Endothelial cell of umbilical vein (primary cell): Measurements from ENCODE around the gene CHSY1. TPM values are rescaled to one million over a fixed set of nuclear protein-coding genes. Genes with fewer than 3 reads are reported as not detected.

ENCODE experiments used
- BruUV-seq: library from RNA; stranded (reverse); fragments of 400-500 nt; replicated peaks from 2 replicates; lab custom pipeline; 2021; lab: Mats Ljungman, UMichigan
- CTCF ChIA-PET: fragments of 300-600, 350-600 bp; sonication (Branson Sonifier 250); formaldehyde crosslinking; loops from one replicate; lab custom pipeline; 2021; ENCODE audit warnings: antibody characterized with exemption, inconsistent platforms; lab: Charles Lee
- POLR2A ChIA-PET: fragments of 300-600, 350-600 bp; sonication (Branson Sonifier 250); formaldehyde crosslinking; loops from one replicate; lab custom pipeline; 2021; ENCODE audit warnings: antibody characterized with exemption, inconsistent platforms; lab: Charles Lee
- DNase-seq: peaks from one replicate; pipeline ENCODE4 v3.0.0-alpha.2; 2011; ENCODE audit warnings: low read depth, low spot score
- FAIRE-seq: peaks from 2 replicates; lab custom pipeline; 2011; peaks lifted over from hg19 to GRCh38; lab: Jason Lieb, UNC
- H2AFZ ChIP-seq: 2 replicates; pipeline ENCODE4 v1.6.0; 2012; ENCODE audit warnings: low read depth, low read length, control low read depth, inconsistent platforms
- H3K27ac ChIP-seq: 2 replicates; pipeline ENCODE4 v1.5.1; 2011; ENCODE audit warnings: low read depth, mild to moderate bottlenecking, control low read depth, low read length, moderate library complexity; ENCODE audit not compliant: insufficient read depth
- H3K27me3 ChIP-seq, 2 experiments: 2 replicates each; pipeline versions ENCODE4 v1.6.0 to v1.6.1; 2011; ENCODE audit warnings: low read length in 2 of 2, mixed read lengths in 1 of 2; ENCODE audit not compliant: control insufficient read depth in 2 of 2, insufficient read depth in 2 of 2
- H3K36me3 ChIP-seq, 2 experiments: 2 replicates in 1 of 2; 3 replicates in 1 of 2; pipeline ENCODE4 v1.5.1; 2011; ENCODE audit warnings: low read length in 2 of 2, mild to moderate bottlenecking in 1 of 2, moderate library complexity in 1 of 2; ENCODE audit not compliant: control insufficient read depth in 2 of 2, insufficient read depth in 2 of 2; ENCODE audit errors: extremely low read depth in 1 of 2
- H3K4me1 ChIP-seq: 3 replicates; pipeline ENCODE4 v1.5.1; 2011; ENCODE audit warnings: mild to moderate bottlenecking, low read length; ENCODE audit not compliant: control insufficient read depth, insufficient read depth; ENCODE audit errors: extremely low read depth
- H3K4me2 ChIP-seq: 2 replicates; pipeline ENCODE4 v1.6.1; 2011; ENCODE audit warnings: low read length, control low read depth, mixed read lengths; ENCODE audit not compliant: insufficient read depth
- H3K4me3 ChIP-seq, 3 experiments: fragments of 200-600 bp in 1 of 3; sonication (generic), shearing (Covaris generic) in 1 of 3; replicated peaks in 1 of 3; 2 replicates each; pipeline ENCODE4 v1.5.1; 2011 to 2016; ENCODE audit warnings: control low read depth in 3 of 3, low read length in 3 of 3, mild to moderate bottlenecking in 2 of 3, inconsistent platforms in 1 of 3, low read depth in 1 of 3, moderate library complexity in 1 of 3; ENCODE audit not compliant: insufficient read depth in 1 of 3
- H3K79me2 ChIP-seq: 2 replicates; pipeline ENCODE4 v1.6.0; 2012; ENCODE audit warnings: low read length, inconsistent platforms; ENCODE audit not compliant: control insufficient read depth, insufficient read depth
- H3K9ac ChIP-seq: replicated peaks from 2 replicates; pipeline ENCODE3; 2011; ENCODE audit warnings: low read length, control low read depth; ENCODE audit not compliant: insufficient read depth; ENCODE audit errors: extremely low read depth
- H3K9me1 ChIP-seq: replicated peaks from 3 replicates; pipeline ENCODE4 v1.6.0; 2011; ENCODE audit warnings: mild to moderate bottlenecking, low read length; ENCODE audit not compliant: control insufficient read depth, insufficient read depth; ENCODE audit errors: extremely low read depth
- H3K9me3 ChIP-seq: replicated peaks from 2 replicates; pipeline ENCODE4 v1.5.1; 2012; ENCODE audit warnings: low read length, inconsistent platforms; ENCODE audit not compliant: control insufficient read depth, insufficient read depth
- H4K20me1 ChIP-seq: replicated peaks from 2 replicates; pipeline ENCODE3; 2011; ENCODE audit warnings: mild to moderate bottlenecking, low read length; ENCODE audit not compliant: control insufficient read depth, insufficient read depth; ENCODE audit errors: extremely low read depth
- EZH2 ChIP-seq: IDR thresholded peaks from 2 replicates; pipeline ENCODE4 v1.6.1; 2012; ENCODE audit warnings: borderline replicate concordance, low read depth, mild to moderate bottlenecking, moderate library complexity, low read length, inconsistent platforms; ENCODE audit not compliant: severe bottlenecking
- FOS ChIP-seq: IDR thresholded peaks from 2 replicates; pipeline ENCODE4 v1.6.1; 2011; ENCODE audit warnings: mild to moderate bottlenecking, low read length, moderate library complexity, borderline replicate concordance; ENCODE audit not compliant: insufficient read depth
- GATA2 ChIP-seq: IDR thresholded peaks from 2 replicates; pipeline ENCODE4 v1.7.0; 2011; ENCODE audit warnings: low read depth, mild to moderate bottlenecking, moderate library complexity, mixed read lengths, low read length; ENCODE audit not compliant: insufficient read length, insufficient read depth
- JUN ChIP-seq: IDR thresholded peaks from 2 replicates; pipeline ENCODE4 v1.6.1; 2011; ENCODE audit warnings: borderline replicate concordance, low read depth; ENCODE audit not compliant: insufficient read length, insufficient read depth
- MYC ChIP-seq: IDR thresholded peaks from one replicate; pipeline ENCODE4 v1.6.1; 2011; ENCODE audit warnings: mild to moderate bottlenecking, low read depth, low read length
- POLR2A ChIP-seq: IDR thresholded peaks from 2 replicates; pipeline ENCODE4 v1.6.1; 2012; ENCODE audit warnings: low read depth, mild to moderate bottlenecking, control low read depth, low read length
- POLR2AphosphoS5 ChIP-seq: IDR thresholded peaks from 2 replicates; pipeline ENCODE4 v1.6.1; 2012; ENCODE audit warnings: low read depth, mild to moderate bottlenecking, control low read depth, low read length, moderate library complexity; ENCODE audit not compliant: insufficient read depth
- dilution Hi-C: fragments of 300-500 bp; cut with MboI; formaldehyde crosslinking; loops from one replicate; pipeline ENCODE4 v1.15.0; 2019; ENCODE audit warnings: low sequenced_read_pairs; ENCODE audit not compliant: extremely low pct_ligation_motif_present
- intact Hi-C: fragments of 100-400 bp; cut with micrococcal nuclease; formaldehyde crosslinking; loops from one replicate; pipeline ENCODE4 v1.10.0; 2022
- polyA plus RNA-seq, 4 experiments: library from polyadenylated mRNA; depleted of rRNA in 3 of 4; stranded (reverse) in 3 of 4; unstranded in 1 of 4; fragments of >200 nt; gene quantifications; 2 replicates each; pipeline versions ENCODE4 v1.2.1 to v1.2.3, GENCODE V29; 2011 to 2012; ENCODE audit warnings: missing spikeins in 1 of 4
- total RNA-seq: library from RNA; stranded (reverse); gene quantifications from 2 replicates; pipeline ENCODE4 v1.2.3, GENCODE V29; 2021
- TF ChIP-seq, protein P1 (sequence below): IDR thresholded peaks from 2 replicates; pipeline ENCODE4 v1.6.1; 2011; ENCODE audit not compliant: insufficient read depth, insufficient read length
- TF ChIP-seq, protein P2 (sequence below), 2 donors: IDR thresholded peaks; 1 replicate in 1 of 2; 2 replicates in 1 of 2; pipeline ENCODE4 v1.5.1; 2011; ENCODE audit warnings: low read length in 2 of 2, mild to moderate bottlenecking in 2 of 2, moderate library complexity in 2 of 2, control low read depth in 1 of 2, inconsistent platforms in 1 of 2, low read depth in 1 of 2; ENCODE audit not compliant: insufficient read depth in 1 of 2; ENCODE audit errors: extremely low read depth in 1 of 2

The CHSY1 gene
- total and polyA plus RNA-seq, 2 donors (not counting 3 experiments of a cell fraction or from before 2014, with no cell fraction given), result 23.7 to 50.8 TPM

DNA sequence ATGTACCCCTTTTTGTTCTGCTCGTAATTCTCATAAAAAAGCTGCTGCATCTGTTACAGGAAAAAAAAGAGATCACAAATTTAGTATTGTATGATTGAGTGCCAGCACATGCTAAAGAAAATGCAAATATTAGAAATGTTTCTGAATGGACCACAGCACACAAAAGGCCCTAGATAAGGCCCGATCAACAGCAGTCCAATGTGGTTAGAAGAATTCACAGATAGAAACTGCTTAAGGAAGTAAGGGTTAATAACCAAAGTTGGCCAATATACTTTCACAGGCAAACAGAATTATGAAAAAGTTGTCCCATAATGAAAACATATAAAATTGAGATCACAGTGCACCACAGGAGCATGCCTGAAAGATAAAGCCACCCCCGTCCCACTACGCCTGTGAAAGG lies 72.9 kb downstream of the CHSY1 start:
- no peak overlapping the region for H3K4me2 ChIP-seq
- peaks cover 0 to 7% of the 10 kb centered on the region in 2 experiments for H3K36me3 ChIP-seq
- ChIA-PET POLR2A (no interaction called here), CTCF (no interaction called here)
- no peak overlapping the region for H2AFZ ChIP-seq
- H3K27me3 ChIP-seq, result no peaks in the 10 kb centered on the region
- no peak for FAIRE-seq
- no peak overlapping the region for H3K9ac ChIP-seq
- no peaks in the 10 kb centered on the region for H3K9me3 ChIP-seq
- no peak overlapping the region for H3K4me3 ChIP-seq
- no peaks in the 10 kb centered on the region for H3K9me1 ChIP-seq
- H3K4me1 ChIP-seq, result peaks cover 49% of the 10 kb centered on the region
- dilution Hi-C loops (no loop called here), intact Hi-C loops (loop anchor here (10.0 kb wide), 1 partner anchor 164 kb away; no protein-coding TSS in a partner anchor)
- BruUV-seq, result no TSS peak
- no peak for DNase-seq
- no peak overlapping the region for H3K27ac ChIP-seq
- peaks cover 31% of the 10 kb centered on the region for H3K79me2 ChIP-seq
- no peaks in the 10 kb centered on the region for H4K20me1 ChIP-seq
- TF ChIP-seq, protein P1, sequence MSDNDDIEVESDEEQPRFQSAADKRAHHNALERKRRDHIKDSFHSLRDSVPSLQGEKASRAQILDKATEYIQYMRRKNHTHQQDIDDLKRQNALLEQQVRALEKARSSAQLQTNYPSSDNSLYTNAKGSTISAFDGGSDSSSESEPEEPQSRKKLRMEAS, result no peak
- TF ChIP-seq POLR2AphosphoS5, result no peak
- no peak for TF ChIP-seq GATA2
- TF ChIP-seq MYC, result no peak
- TF ChIP-seq POLR2A, result no peak
- no peak for TF ChIP-seq JUN
- TF ChIP-seq FOS, result no peak
- TF ChIP-seq EZH2, result no peak
- TF ChIP-seq, protein P2, sequence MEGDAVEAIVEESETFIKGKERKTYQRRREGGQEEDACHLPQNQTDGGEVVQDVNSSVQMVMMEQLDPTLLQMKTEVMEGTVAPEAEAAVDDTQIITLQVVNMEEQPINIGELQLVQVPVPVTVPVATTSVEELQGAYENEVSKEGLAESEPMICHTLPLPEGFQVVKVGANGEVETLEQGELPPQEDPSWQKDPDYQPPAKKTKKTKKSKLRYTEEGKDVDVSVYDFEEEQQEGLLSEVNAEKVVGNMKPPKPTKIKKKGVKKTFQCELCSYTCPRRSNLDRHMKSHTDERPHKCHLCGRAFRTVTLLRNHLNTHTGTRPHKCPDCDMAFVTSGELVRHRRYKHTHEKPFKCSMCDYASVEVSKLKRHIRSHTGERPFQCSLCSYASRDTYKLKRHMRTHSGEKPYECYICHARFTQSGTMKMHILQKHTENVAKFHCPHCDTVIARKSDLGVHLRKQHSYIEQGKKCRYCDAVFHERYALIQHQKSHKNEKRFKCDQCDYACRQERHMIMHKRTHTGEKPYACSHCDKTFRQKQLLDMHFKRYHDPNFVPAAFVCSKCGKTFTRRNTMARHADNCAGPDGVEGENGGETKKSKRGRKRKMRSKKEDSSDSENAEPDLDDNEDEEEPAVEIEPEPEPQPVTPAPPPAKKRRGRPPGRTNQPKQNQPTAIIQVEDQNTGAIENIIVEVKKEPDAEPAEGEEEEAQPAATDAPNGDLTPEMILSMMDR (IDR thresholded peaks at IDR 0.05; ENCODE audit: extremely low read depth in 1 of 2, insufficient read depth in 1 of 2, low read depth in 1 of 2, low read length in 2 of 2), result no peak
